GM12874 (cell line): Measurements from ENCODE around the gene IGFALS.

ENCODE experiments used
- TF ChIP-seq, protein P1 (sequence below): IDR thresholded peaks from 2 replicates; pipeline ENCODE4 v1.5.1; 2011; ENCODE audit warnings: low read depth, mild to moderate bottlenecking, control low read depth, low read length, moderate library complexity; ENCODE audit not compliant: insufficient read depth

The IGFALS gene

GRCh38 chr16:1759511-1759910, 34.0 kb downstream of the IGFALS start:
- TF ChIP-seq, protein P1, sequence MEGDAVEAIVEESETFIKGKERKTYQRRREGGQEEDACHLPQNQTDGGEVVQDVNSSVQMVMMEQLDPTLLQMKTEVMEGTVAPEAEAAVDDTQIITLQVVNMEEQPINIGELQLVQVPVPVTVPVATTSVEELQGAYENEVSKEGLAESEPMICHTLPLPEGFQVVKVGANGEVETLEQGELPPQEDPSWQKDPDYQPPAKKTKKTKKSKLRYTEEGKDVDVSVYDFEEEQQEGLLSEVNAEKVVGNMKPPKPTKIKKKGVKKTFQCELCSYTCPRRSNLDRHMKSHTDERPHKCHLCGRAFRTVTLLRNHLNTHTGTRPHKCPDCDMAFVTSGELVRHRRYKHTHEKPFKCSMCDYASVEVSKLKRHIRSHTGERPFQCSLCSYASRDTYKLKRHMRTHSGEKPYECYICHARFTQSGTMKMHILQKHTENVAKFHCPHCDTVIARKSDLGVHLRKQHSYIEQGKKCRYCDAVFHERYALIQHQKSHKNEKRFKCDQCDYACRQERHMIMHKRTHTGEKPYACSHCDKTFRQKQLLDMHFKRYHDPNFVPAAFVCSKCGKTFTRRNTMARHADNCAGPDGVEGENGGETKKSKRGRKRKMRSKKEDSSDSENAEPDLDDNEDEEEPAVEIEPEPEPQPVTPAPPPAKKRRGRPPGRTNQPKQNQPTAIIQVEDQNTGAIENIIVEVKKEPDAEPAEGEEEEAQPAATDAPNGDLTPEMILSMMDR: no peak

GRCh38 chr16:1758923-1759322, 34.6 kb downstream of the IGFALS start:
- TF ChIP-seq, protein P1: no peak

- TF ChIP-seq, protein P1: no peak
Measured at GRCh38 chr16:1757714-1758461, 35.6 kb downstream of the IGFALS start.

- TF ChIP-seq, protein P1: no peak
Measured at GRCh38 chr16:1754204-1754603, 39.3 kb downstream of the IGFALS start.

- TF ChIP-seq, protein P1: no peak
Measured at GRCh38 chr16:1752853-1753252, 40.7 kb downstream of the IGFALS start.

- TF ChIP-seq, protein P1: no peak
Measured at GRCh38 chr16:1751946-1752345, 41.6 kb downstream of the IGFALS start.

DNA sequence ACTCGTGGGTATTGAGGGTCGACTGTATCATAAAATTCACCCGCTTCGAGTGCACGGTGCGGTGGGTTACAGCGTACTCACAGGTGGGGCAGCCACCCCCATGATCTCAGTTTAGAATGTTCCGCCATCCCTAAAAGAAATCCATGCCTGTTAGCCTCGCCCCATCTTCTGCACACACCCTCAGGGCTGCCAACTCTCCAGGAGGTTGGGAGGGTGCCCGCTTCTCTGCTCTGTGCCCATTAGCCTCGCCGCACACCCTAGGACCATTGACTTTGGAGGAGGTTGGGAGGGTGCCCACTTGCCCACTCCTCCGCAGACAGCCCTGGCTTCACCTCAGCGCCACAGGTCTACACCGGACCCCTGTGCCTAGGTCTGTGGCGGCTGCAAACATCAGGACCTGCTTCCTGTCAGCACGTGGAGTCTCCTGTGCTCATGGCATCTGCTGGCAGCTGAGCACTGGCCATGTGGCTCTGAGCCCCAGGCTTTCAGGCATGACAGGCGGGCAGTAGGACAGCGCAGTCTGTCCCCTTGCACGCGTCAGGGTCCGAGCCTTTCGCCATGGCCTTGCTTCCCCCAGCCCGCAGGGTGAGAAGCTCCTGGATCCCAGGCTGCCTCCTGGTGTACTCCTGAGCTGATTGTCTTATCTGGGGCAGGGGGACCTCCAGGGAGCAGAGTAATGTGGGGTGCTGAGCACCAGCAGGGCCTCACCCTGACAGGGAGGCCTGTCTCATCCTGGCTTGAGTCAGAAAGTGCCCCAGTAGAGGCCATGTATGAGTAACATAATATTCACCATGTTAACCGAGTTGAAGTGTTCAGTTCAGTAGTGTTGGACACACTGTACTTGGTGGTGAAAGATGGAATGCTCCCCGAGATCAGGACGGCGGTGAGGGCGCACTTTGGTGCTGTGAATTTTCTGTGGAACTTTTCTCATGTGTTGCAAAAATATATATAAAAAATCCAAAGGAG, 44.1 kb downstream of the IGFALS start:
- TF ChIP-seq, protein P1: no peak
